ENCODE measurements around the gene CA6.
"Not testable (repeated sequence)": the region's sequence is repeated elsewhere in the genome, so short reads cannot be mapped to it uniquely, and the experiment has no call there.

The CA6 gene

GRCh38 chr1:8926707-8927694, 18.7 kb upstream of the CA6 start:
- no peak for DNase-seq

- no peak for DNase-seq
Observed at GRCh38 chr1:8930116-8930515, 15.6 kb upstream of the CA6 start.

- not testable (repeated sequence) for DNase-seq
Observed at GRCh38 chr1:8937051-8937450, 8.6 kb upstream of the CA6 start.

- DNase-seq: no peak
Observed at GRCh38 chr1:8937701-8938100, 8.0 kb upstream of the CA6 start.

GRCh38 chr1:8938232-8938999, 7.3 kb upstream of the CA6 start:
- DNase-seq: no peak

- no peak for DNase-seq
Observed at GRCh38 chr1:8939000-8939265, 6.7 kb upstream of the CA6 start.

GRCh38 chr1:8939362-8939995, 6.2 kb upstream of the CA6 start:
- no peak for DNase-seq

- DNase-seq: no peak
Observed at GRCh38 chr1:8941906-8942305, 3.8 kb upstream of the CA6 start.

GRCh38 chr1:8943498-8944405, 1.9 kb upstream of the CA6 start:
- no peak for DNase-seq

GRCh38 chr1:8947127-8947691, 1.5 kb downstream of the CA6 start:
- DNase-seq: no peak

- DNase-seq: no peak
Observed at GRCh38 chr1:8950309-8950708, 4.6 kb downstream of the CA6 start.

GRCh38 chr1:8951231-8951630, 5.6 kb downstream of the CA6 start:
- no peak for DNase-seq

GRCh38 chr1:8955406-8955805, 9.7 kb downstream of the CA6 start:
- DNase-seq: no peak

- no peak for DNase-seq
Observed at GRCh38 chr1:8956461-8957349, 11.0 kb downstream of the CA6 start.

- DNase-seq: no peak
Observed at GRCh38 chr1:8962812-8963530, 17.3 kb downstream of the CA6 start.

GRCh38 chr1:8963963-8964362, 18.3 kb downstream of the CA6 start:
- DNase-seq: no peak

GRCh38 chr1:8965121-8965820, 19.6 kb downstream of the CA6 start:
- no peak for DNase-seq

GRCh38 chr1:8966606-8967005, 20.9 kb downstream of the CA6 start:
- no peak for DNase-seq

GRCh38 chr1:8968902-8969301, 23.2 kb downstream of the CA6 start:
- DNase-seq: not testable (repeated sequence)

- no peak for DNase-seq
Observed at GRCh38 chr1:8969937-8970336, 24.3 kb downstream of the CA6 start.
